GM23338 (cell line): Measurements from ENCODE around the gene TCF12. TPM values are rescaled to one million over a fixed set of nuclear protein-coding genes. Genes with fewer than 3 reads are reported as not detected.
A peak's percentile ranks its signal among the peaks of the same experiment; 100 is the strongest.

Experiments
- ATAC-seq: fragments of 200-7000 bp; cut with Tn5 transposase; 3 replicates; pipeline ENCODE4 v1.9.1; 2020
- DNase-seq: peaks from one replicate; pipeline ENCODE4 v3.0.0-alpha.2; 2015; ENCODE audit warnings: low spot score
- H2AFZ ChIP-seq: fragments of 200-600 bp; sonication (generic); 2 replicates; pipeline ENCODE4 v1.8.0; 2016; ENCODE audit warnings: antibody characterized with exemption, mild to moderate bottlenecking, moderate library complexity
- H3F3A ChIP-seq: fragments of 200-600 bp; sonication (generic); replicated peaks from 2 replicates; pipeline ENCODE4 v1.8.0; 2017; ENCODE audit warnings: antibody characterized with exemption, mixed run types, low read depth
- H3K27ac ChIP-seq: fragments of 200-600 bp; sonication (generic); 2 replicates; pipeline ENCODE4 v1.6.1; 2016; ENCODE audit warnings: low read depth
- H3K27me3 ChIP-seq: fragments of 200-600 bp; sonication (generic); 2 replicates; pipeline ENCODE4 v1.8.0; 2016; ENCODE audit warnings: mild to moderate bottlenecking, mixed run types, moderate library complexity; ENCODE audit not compliant: insufficient read depth
- H3K36me3 ChIP-seq: fragments of 200-600 bp; sonication (generic); 2 replicates; pipeline ENCODE4 v1.8.0; 2016; ENCODE audit warnings: mild to moderate bottlenecking; ENCODE audit not compliant: insufficient read depth
- H3K4me1 ChIP-seq: fragments of 200-600 bp; sonication (generic); 2 replicates; pipeline ENCODE4 v1.8.0; 2016; ENCODE audit warnings: mild to moderate bottlenecking, moderate library complexity; ENCODE audit not compliant: insufficient read depth
- H3K4me2 ChIP-seq: fragments of 200-600 bp; sonication (generic); 2 replicates; pipeline ENCODE4 v1.7.1; 2017; ENCODE audit warnings: mixed run types
- H3K4me3 ChIP-seq: fragments of 200-600 bp; sonication (generic); 2 replicates; pipeline ENCODE4 v1.6.1; 2016; ENCODE audit warnings: mixed run types
- H3K79me2 ChIP-seq: fragments of 200-600 bp; sonication (generic); replicated peaks from 2 replicates; pipeline ENCODE4 v1.8.0; 2017; ENCODE audit warnings: mild to moderate bottlenecking; ENCODE audit not compliant: insufficient read depth
- H3K9me2 ChIP-seq: fragments of 200-600 bp; sonication (generic); 2 replicates; pipeline ENCODE4 v1.8.0; 2017; ENCODE audit not compliant: insufficient read depth
- H4K20me1 ChIP-seq: fragments of 200-600 bp; sonication (generic); replicated peaks from 2 replicates; pipeline ENCODE4 v1.8.0; 2017; ENCODE audit warnings: mild to moderate bottlenecking; ENCODE audit not compliant: insufficient read depth
- H3K27ac Mint-ChIP-seq: 2 replicates; pipeline ENCODE4 v1.8.0; 2020; ENCODE audit warnings: inconsistent platforms, mild to moderate bottlenecking, moderate library complexity, mixed read lengths
- H3K27me3 Mint-ChIP-seq: 3 replicates; pipeline ENCODE4 v1.8.0; 2022; ENCODE audit warnings: low read depth, mild to moderate bottlenecking, moderate library complexity, mixed read lengths, inconsistent platforms; ENCODE audit not compliant: insufficient read depth, poor library complexity
- H3K36me3 Mint-ChIP-seq: 3 replicates; pipeline ENCODE4 v1.8.0; 2021; ENCODE audit warnings: low read depth, mild to moderate bottlenecking, inconsistent platforms, moderate library complexity, mixed read lengths
- H3K4me1 Mint-ChIP-seq: 3 replicates; pipeline ENCODE4 v1.8.0; 2020; ENCODE audit warnings: mild to moderate bottlenecking, inconsistent platforms, mixed read lengths
- H3K4me3 Mint-ChIP-seq: 3 replicates; pipeline ENCODE4 v1.8.0; 2021; ENCODE audit warnings: moderate library complexity, mild to moderate bottlenecking, inconsistent platforms, mixed read lengths
- H3K9me3 Mint-ChIP-seq: 3 replicates; pipeline ENCODE4 v1.8.0; 2020; ENCODE audit warnings: moderate library complexity, mild to moderate bottlenecking, inconsistent platforms, mixed read lengths
- CREB1 ChIP-seq: fragments of 250-450 bp; sonication (Bioruptor Pico); IDR thresholded peaks from 2 replicates; pipeline ENCODE4 v1.5.0; 2020; ENCODE audit warnings: low read depth, mild to moderate bottlenecking, moderate library complexity
- EZH2phosphoT487 ChIP-seq: fragments of 200-600 bp; sonication (generic); IDR thresholded peaks from one replicate; pipeline ENCODE4 v1.8.1; 2018; ENCODE audit warnings: antibody characterized with exemption; ENCODE audit not compliant: unreplicated experiment
- JUNB ChIP-seq: IDR thresholded peaks from one replicate; pipeline ENCODE4 v1.6.1; 2016; ENCODE audit warnings: antibody characterized with exemption; ENCODE audit not compliant: unreplicated experiment
- NANOG ChIP-seq: IDR thresholded peaks from 2 replicates; pipeline ENCODE4 v1.6.1; 2016; ENCODE audit warnings: antibody characterized with exemption, borderline replicate concordance
- REST ChIP-seq: IDR thresholded peaks from one replicate; pipeline ENCODE4 v1.6.1; 2018; ENCODE audit warnings: antibody characterized with exemption; ENCODE audit not compliant: unreplicated experiment
- STAT1 ChIP-seq: IDR thresholded peaks from one replicate; pipeline ENCODE4 v1.6.1; 2016; ENCODE audit warnings: antibody characterized with exemption; ENCODE audit not compliant: unreplicated experiment
- ZNF114 ChIP-seq: fragments of 250-450 bp; sonication (Bioruptor Pico); IDR thresholded peaks from 2 replicates; pipeline ENCODE4 v1.5.0; 2020; ENCODE audit warnings: mild to moderate bottlenecking, moderate library complexity
- ZNF331 ChIP-seq: fragments of 250-450 bp; sonication (Bioruptor Pico); IDR thresholded peaks from 2 replicates; pipeline ENCODE4 v1.5.0; 2020; ENCODE audit warnings: low read depth, mild to moderate bottlenecking, moderate library complexity
- polyA plus RNA-seq: library from polyadenylated mRNA; unstranded; fragments of >200 nt; fragmentation: Nextera tagmentation; extraction: Ambion mirVana; gene quantifications from 2 replicates; pipeline ENCODE4 v1.2.1, GENCODE V29; 2016
- total RNA-seq: library from RNA; depleted of rRNA; stranded (reverse); fragments of >200 nt; shearing (Covaris generic); gene quantifications from 2 replicates; pipeline ENCODE4 v1.2.3, GENCODE V29; 2014
- TF ChIP-seq, protein P1 (sequence below): fragments of 250-450 bp; sonication (Bioruptor Pico); IDR thresholded peaks from 2 replicates; pipeline ENCODE4 v1.5.0; 2020; ENCODE audit warnings: mild to moderate bottlenecking, moderate library complexity
- TF ChIP-seq, protein P2 (sequence below), 2 experiments: fragments of 200-600 bp in 1 of 2; sonication (generic) in 1 of 2; conservative IDR thresholded peaks; 2 replicates each; pipeline versions ENCODE4 v1.5.1 to v1.6.1; 2016 to 2017; ENCODE audit warnings: antibody characterized with exemption in 2 of 2, low read depth in 2 of 2, mild to moderate bottlenecking in 2 of 2, moderate library complexity in 1 of 2

Gene TCF12
- total and polyA plus RNA-seq, 2 experiments from 2014 or later = 27.6 to 104 TPM

DNA sequence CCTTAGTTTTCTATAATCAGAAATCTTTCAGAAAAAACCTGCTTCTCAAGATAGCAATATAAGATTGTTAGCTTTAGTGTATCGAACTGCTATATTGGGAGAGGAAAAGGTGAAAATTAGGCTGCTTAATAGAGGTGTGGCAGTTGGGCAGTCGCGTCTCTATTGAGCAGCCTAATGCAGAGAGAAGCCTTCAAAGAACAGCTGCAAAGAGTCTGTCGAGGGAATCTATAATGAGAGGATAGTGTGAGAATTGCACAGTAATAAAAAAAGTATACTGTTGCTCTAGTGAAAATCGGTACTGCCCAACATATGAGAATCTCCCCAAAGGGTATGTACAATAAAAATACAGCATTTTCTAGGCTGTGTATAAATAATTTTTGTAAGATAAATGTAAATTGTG, 184.4 kb downstream of the TCF12 start (continued):
- TF ChIP-seq, protein P1, sequence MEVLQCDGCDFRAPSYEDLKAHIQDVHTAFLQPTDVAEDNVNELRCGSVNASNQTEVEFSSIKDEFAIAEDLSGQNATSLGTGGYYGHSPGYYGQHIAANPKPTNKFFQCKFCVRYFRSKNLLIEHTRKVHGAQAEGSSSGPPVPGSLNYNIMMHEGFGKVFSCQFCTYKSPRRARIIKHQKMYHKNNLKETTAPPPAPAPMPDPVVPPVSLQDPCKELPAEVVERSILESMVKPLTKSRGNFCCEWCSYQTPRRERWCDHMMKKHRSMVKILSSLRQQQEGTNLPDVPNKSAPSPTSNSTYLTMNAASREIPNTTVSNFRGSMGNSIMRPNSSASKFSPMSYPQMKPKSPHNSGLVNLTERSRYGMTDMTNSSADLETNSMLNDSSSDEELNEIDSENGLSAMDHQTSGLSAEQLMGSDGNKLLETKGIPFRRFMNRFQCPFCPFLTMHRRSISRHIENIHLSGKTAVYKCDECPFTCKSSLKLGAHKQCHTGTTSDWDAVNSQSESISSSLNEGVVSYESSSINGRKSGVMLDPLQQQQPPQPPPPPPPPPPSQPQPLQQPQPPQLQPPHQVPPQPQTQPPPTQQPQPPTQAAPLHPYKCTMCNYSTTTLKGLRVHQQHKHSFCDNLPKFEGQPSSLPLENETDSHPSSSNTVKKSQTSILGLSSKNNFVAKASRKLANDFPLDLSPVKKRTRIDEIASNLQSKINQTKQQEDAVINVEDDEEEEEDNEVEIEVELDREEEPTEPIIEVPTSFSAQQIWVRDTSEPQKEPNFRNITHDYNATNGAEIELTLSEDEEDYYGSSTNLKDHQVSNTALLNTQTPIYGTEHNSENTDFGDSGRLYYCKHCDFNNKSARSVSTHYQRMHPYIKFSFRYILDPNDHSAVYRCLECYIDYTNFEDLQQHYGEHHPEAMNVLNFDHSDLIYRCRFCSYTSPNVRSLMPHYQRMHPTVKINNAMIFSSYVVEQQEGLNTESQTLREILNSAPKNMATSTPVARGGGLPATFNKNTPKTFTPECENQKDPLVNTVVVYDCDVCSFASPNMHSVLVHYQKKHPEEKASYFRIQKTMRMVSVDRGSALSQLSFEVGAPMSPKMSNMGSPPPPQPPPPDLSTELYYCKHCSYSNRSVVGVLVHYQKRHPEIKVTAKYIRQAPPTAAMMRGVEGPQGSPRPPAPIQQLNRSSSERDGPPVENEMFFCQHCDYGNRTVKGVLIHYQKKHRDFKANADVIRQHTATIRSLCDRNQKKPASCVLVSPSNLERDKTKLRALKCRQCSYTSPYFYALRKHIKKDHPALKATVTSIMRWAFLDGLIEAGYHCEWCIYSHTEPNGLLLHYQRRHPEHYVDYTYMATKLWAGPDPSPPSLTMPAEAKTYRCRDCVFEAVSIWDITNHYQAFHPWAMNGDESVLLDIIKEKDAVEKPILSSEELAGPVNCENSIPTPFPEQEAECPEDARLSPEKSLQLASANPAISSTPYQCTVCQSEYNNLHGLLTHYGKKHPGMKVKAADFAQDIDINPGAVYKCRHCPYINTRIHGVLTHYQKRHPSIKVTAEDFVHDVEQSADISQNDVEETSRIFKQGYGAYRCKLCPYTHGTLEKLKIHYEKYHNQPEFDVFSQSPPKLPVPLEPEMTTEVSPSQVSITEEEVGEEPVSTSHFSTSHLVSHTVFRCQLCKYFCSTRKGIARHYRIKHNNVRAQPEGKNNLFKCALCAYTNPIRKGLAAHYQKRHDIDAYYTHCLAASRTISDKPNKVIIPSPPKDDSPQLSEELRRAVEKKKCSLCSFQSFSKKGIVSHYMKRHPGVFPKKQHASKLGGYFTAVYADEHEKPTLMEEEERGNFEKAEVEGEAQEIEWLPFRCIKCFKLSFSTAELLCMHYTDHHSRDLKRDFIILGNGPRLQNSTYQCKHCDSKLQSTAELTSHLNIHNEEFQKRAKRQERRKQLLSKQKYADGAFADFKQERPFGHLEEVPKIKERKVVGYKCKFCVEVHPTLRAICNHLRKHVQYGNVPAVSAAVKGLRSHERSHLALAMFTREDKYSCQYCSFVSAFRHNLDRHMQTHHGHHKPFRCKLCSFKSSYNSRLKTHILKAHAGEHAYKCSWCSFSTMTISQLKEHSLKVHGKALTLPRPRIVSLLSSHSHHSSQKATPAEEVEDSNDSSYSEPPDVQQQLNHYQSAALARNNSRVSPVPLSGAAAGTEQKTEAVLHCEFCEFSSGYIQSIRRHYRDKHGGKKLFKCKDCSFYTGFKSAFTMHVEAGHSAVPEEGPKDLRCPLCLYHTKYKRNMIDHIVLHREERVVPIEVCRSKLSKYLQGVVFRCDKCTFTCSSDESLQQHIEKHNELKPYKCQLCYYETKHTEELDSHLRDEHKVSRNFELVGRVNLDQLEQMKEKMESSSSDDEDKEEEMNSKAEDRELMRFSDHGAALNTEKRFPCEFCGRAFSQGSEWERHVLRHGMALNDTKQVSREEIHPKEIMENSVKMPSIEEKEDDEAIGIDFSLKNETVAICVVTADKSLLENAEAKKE = no peak
- TF ChIP-seq JUNB = no peak
- no peak for TF ChIP-seq EZH2phosphoT487
- no peak for TF ChIP-seq REST
- no peak for TF ChIP-seq ZNF331 (CRISPR knock-in tag)

GRCh38 chr15:57108296-57108695, 189.9 kb downstream of the TCF12 start:
- peaks cover 24% of the 10 kb centered on the region for H3K79me2 ChIP-seq
- Mint-ChIP-seq H3K36me3 (peaks cover 11% of the 10 kb centered on the region; the same call in 2 of the 3 replicates), H3K4me1 (peaks cover 29% of the 10 kb centered on the region)
- TF ChIP-seq REST = no peak
- no peak for TF ChIP-seq ZNF114 (CRISPR knock-in tag)
- TF ChIP-seq, protein P2, sequence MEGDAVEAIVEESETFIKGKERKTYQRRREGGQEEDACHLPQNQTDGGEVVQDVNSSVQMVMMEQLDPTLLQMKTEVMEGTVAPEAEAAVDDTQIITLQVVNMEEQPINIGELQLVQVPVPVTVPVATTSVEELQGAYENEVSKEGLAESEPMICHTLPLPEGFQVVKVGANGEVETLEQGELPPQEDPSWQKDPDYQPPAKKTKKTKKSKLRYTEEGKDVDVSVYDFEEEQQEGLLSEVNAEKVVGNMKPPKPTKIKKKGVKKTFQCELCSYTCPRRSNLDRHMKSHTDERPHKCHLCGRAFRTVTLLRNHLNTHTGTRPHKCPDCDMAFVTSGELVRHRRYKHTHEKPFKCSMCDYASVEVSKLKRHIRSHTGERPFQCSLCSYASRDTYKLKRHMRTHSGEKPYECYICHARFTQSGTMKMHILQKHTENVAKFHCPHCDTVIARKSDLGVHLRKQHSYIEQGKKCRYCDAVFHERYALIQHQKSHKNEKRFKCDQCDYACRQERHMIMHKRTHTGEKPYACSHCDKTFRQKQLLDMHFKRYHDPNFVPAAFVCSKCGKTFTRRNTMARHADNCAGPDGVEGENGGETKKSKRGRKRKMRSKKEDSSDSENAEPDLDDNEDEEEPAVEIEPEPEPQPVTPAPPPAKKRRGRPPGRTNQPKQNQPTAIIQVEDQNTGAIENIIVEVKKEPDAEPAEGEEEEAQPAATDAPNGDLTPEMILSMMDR (conservative IDR thresholded peaks at IDR 0.05; ENCODE audit: low read depth in 2 of 2) = no peak
- no peak for TF ChIP-seq ZNF331 (CRISPR knock-in tag)
- TF ChIP-seq CREB1 (CRISPR knock-in tag) = no peak
- TF ChIP-seq STAT1 = no peak
- TF ChIP-seq NANOG = no peak
- no peak for TF ChIP-seq JUNB

More at GRCh38 chr15:57108296-57108695, 189.9 kb downstream of the TCF12 start:
- no peak overlapping the region for H3K4me2 ChIP-seq
- Mint-ChIP-seq H3K9me3 (no peaks in the 10 kb centered on the region), H3K27ac (no peak overlapping the region), H3K4me3 (no peak overlapping the region), H3K27me3 (peaks cover 10% of the 10 kb centered on the region)
- no peaks in the 10 kb centered on the region for H3K36me3 ChIP-seq
- no peaks in the 10 kb centered on the region; the same call in 1 of the 2 replicates for H3K9me2 ChIP-seq
- 0 out of 2 replicates have a peak overlapping the region, but pooled peaks have one; percentile 29 for H3K27ac ChIP-seq
- DNase-seq (no peak), ATAC-seq (no peak; the same call in 2 of the 3 replicates)
- peaks cover 18% of the 10 kb centered on the region for H3K4me1 ChIP-seq
- no peaks in the 10 kb centered on the region for H3F3A ChIP-seq
- H2AFZ ChIP-seq = no peak overlapping the region
- H4K20me1 ChIP-seq = no peaks in the 10 kb centered on the region
- H3K4me3 ChIP-seq = no peak overlapping the region
- H3K27me3 ChIP-seq = no peaks in the 10 kb centered on the region
